HAP-1 (cell line): ENCODE data around the gene FERMT3.

ENCODE experiments used
- DNase-seq, 2 experiments: peaks; one replicate each; pipeline ENCODE4 v3.0.0-alpha.2; 2016 to 2020; ENCODE audit warnings: low spot score in 2 of 2
- H3K27me3 ChIP-seq: fragments of 250-450 bp; sonication (Bioruptor Pico); 2 replicates; pipeline ENCODE4 v1.5.1; 2020; ENCODE audit warnings: low read depth, mild to moderate bottlenecking, moderate library complexity
- H3K36me3 ChIP-seq: fragments of 250-450 bp; sonication (Bioruptor Pico); replicated peaks from 2 replicates; pipeline ENCODE4 v1.5.1; 2020; ENCODE audit warnings: mild to moderate bottlenecking
- H3K4me1 ChIP-seq: fragments of 250-450 bp; sonication (Bioruptor Pico); 2 replicates; pipeline ENCODE4 v1.5.1; 2020; ENCODE audit warnings: mild to moderate bottlenecking
- H3K4me3 ChIP-seq: fragments of 250-450 bp; sonication (Bioruptor Pico); 2 replicates; pipeline ENCODE4 v1.5.1; 2020; ENCODE audit warnings: mild to moderate bottlenecking, moderate library complexity
- H3K9me3 ChIP-seq: fragments of 250-450 bp; sonication (Bioruptor Pico); 2 replicates; pipeline ENCODE4 v1.5.1; 2020; ENCODE audit warnings: mild to moderate bottlenecking, moderate library complexity
- in situ Hi-C: fragments of 300-500 bp; cut with MboI; formaldehyde crosslinking; loops from 3 replicates; pipeline ENCODE4 v1.14.3; 2020; ENCODE audit warnings: low sequenced_read_pairs, inconsistent platforms, mixed read lengths

The FERMT3 gene

GRCh38 chr11:64258356-64258755 lies 51.8 kb downstream of the FERMT3 start:
- no peak overlapping the region for H3K4me3 ChIP-seq
- no peaks in the 10 kb centered on the region for H3K4me1 ChIP-seq
- peaks cover 73% of the 10 kb centered on the region for H3K36me3 ChIP-seq
- no peaks in the 10 kb centered on the region for H3K9me3 ChIP-seq
- in situ Hi-C loops = loop anchor here (25.0 kb wide), 1 partner anchor 854 kb away; the partner anchor contains the start of genes FAU, MRPL49, TM7SF2 and ZNHIT2
- H3K27me3 ChIP-seq = no peaks in the 10 kb centered on the region
- no peak for DNase-seq

GRCh38 chr11:64258946-64259532 lies 52.5 kb downstream of the FERMT3 start:
- in situ Hi-C loops = loop anchor here (25.0 kb wide), 1 partner anchor 853 kb away; the partner anchor contains the start of genes FAU, MRPL49, TM7SF2 and ZNHIT2
- H3K9me3 ChIP-seq = no peaks in the 10 kb centered on the region
- H3K36me3 ChIP-seq = peaks cover 79% of the 10 kb centered on the region
- DNase-seq = no peak
- H3K27me3 ChIP-seq = no peaks in the 10 kb centered on the region
- H3K4me1 ChIP-seq = no peaks in the 10 kb centered on the region
- no peak overlapping the region for H3K4me3 ChIP-seq

DNA sequence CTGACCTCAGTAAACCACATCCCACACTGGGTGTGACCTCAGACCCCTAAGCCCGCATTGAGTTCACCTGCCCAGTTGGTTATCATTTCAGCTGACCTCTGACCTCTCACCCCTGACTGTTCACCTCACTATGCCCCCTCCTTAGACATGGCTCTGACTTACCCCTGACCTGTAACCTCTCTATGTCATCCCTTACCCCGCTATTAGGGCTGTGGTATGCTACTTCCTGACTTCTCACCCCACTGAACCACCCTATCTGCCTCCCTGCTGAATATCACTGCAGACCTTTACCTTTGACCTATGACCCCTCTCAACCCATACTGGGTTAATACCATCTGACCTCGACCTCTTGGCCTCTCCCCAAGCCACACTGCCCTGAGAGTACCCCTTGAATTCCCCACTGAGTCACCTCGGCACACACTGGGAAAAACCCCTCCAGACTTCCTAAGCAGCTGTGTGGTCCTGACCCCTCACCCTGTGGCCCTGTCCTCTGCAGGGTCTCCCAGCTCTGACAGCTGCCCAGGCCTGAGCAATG lies 53.1 kb downstream of the FERMT3 start:
- Histone ChIP-seq H3K4me1 (no peaks in the 10 kb centered on the region), H3K4me3 (no peak overlapping the region), H3K27me3 (no peaks in the 10 kb centered on the region), H3K36me3 (peaks cover 83% of the 10 kb centered on the region), H3K9me3 (no peaks in the 10 kb centered on the region)
- in situ Hi-C loops = loop anchor here (25.0 kb wide), 1 partner anchor 853 kb away; the partner anchor contains the start of genes FAU, MRPL49, TM7SF2 and ZNHIT2
- no peak for DNase-seq

GRCh38 chr11:64260147-64260708 lies 53.7 kb downstream of the FERMT3 start:
- H3K9me3 ChIP-seq = no peaks in the 10 kb centered on the region
- no peak overlapping the region for H3K4me3 ChIP-seq
- H3K27me3 ChIP-seq = no peaks in the 10 kb centered on the region
- in situ Hi-C loops = loop anchor here (25.0 kb wide), 1 partner anchor 852 kb away; the partner anchor contains the start of genes FAU, MRPL49, TM7SF2 and ZNHIT2
- H3K36me3 ChIP-seq = peaks cover 77% of the 10 kb centered on the region
- no peaks in the 10 kb centered on the region for H3K4me1 ChIP-seq
- DNase-seq = no peak

GRCh38 chr11:64261556-64262080 lies 55.1 kb downstream of the FERMT3 start:
- no peaks in the 10 kb centered on the region for H3K9me3 ChIP-seq
- H3K4me1 ChIP-seq = no peaks in the 10 kb centered on the region
- no peak for DNase-seq
- H3K36me3 ChIP-seq = peaks cover 79% of the 10 kb centered on the region
- in situ Hi-C loops = loop anchor here (25.0 kb wide), 1 partner anchor 851 kb away; the partner anchor contains the start of genes FAU, MRPL49, TM7SF2 and ZNHIT2
- H3K27me3 ChIP-seq = no peaks in the 10 kb centered on the region
- H3K4me3 ChIP-seq = no peak overlapping the region

DNA sequence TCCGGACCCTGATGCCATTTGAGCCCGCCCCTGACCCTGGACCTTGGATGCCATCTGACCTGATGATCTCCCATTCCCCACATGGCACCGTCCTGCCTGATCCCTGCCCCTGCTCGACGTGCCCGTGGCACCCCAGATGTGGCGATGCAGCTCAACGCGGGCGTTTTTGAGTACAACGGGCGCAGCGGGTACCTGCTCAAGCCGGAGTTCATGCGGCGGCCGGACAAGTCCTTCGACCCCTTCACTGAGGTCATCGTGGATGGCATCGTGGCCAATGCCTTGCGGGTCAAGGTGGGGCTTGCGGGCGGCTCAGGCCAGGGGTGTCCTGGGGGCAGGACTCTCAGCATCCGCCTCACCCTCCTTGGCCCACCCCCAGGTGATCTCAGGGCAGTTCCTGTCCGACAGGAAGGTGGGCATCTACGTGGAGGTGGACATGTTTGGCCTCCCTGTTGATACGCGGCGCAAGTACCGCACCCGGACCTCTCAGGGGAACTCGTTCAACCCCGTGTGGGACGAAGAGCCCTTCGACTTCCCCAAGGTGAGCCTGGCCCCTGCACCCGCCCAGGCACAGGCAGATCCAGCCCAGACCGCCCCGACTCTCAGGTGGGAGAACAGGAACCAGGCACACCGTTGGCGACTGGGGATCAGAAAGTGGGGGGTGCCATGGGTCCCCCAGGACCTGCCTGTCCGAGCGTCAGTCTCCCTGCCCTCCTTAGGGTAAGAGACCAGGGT lies 55.9 kb downstream of the FERMT3 start:
- Histone ChIP-seq H3K27me3 (no peaks in the 10 kb centered on the region), H3K9me3 (no peaks in the 10 kb centered on the region), H3K36me3 (peaks cover 79% of the 10 kb centered on the region), H3K4me1 (no peaks in the 10 kb centered on the region), H3K4me3 (no peak overlapping the region)
- no peak for DNase-seq
- in situ Hi-C loops = loop anchor here (25.0 kb wide), 1 partner anchor 850 kb away; the partner anchor contains the start of genes FAU, MRPL49, TM7SF2 and ZNHIT2

GRCh38 chr11:64263021-64263946 lies 56.8 kb downstream of the FERMT3 start:
- in situ Hi-C loops = loop anchor here (25.0 kb wide), 1 partner anchor 849 kb away; the partner anchor contains the start of genes FAU, MRPL49, TM7SF2 and ZNHIT2
- 0 out of 2 replicates have a peak, but pooled peaks cover under 1% of the 10 kb centered on the region for H3K4me1 ChIP-seq
- no peaks in the 10 kb centered on the region for H3K9me3 ChIP-seq
- no peak for DNase-seq
- H3K36me3 ChIP-seq = peaks cover 77% of the 10 kb centered on the region
- H3K4me3 ChIP-seq = no peak overlapping the region
- no peaks in the 10 kb centered on the region for H3K27me3 ChIP-seq

DNA sequence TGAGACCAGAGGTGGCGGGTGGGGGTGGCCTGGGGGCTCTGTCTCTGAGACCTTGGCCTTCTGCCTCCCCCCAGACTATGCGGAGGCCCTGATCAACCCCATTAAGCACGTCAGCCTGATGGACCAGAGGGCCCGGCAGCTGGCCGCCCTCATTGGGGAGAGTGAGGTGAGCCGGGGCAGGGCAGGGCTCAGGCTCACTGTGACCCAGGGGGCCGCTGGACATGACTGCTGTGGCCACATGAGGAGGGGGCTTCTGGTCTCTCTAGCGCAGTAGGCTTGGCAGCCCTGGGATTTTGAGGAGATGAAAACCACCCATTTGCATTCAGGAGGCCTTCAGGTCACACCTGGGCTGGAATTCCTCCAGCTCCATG lies 57.4 kb downstream of the FERMT3 start:
- DNase-seq = no peak
- Histone ChIP-seq H3K36me3 (peaks cover 72% of the 10 kb centered on the region), H3K4me3 (no peak overlapping the region), H3K27me3 (no peaks in the 10 kb centered on the region), H3K9me3 (no peaks in the 10 kb centered on the region), H3K4me1 (peaks cover 4% of the 10 kb centered on the region; the same call in 1 of the 2 replicates)
- in situ Hi-C loops = loop anchor here (25.0 kb wide), 1 partner anchor 848 kb away; the partner anchor contains the start of genes FAU, MRPL49, TM7SF2 and ZNHIT2

GRCh38 chr11:64264371-64264852 lies 57.9 kb downstream of the FERMT3 start:
- H3K4me1 ChIP-seq = peaks cover 4% of the 10 kb centered on the region; the same call in 1 of the 2 replicates
- in situ Hi-C loops = loop anchor here (25.0 kb wide), 1 partner anchor 848 kb away; the partner anchor contains the start of genes FAU, MRPL49, TM7SF2 and ZNHIT2
- H3K36me3 ChIP-seq = peaks cover 67% of the 10 kb centered on the region

GRCh38 chr11:64265176-64266160 lies 58.9 kb downstream of the FERMT3 start:
- Histone ChIP-seq H3K9me3 (no peaks in the 10 kb centered on the region), H3K36me3 (peaks cover 57% of the 10 kb centered on the region), H3K4me3 (no peak overlapping the region), H3K4me1 (peaks cover 4% of the 10 kb centered on the region; the same call in 1 of the 2 replicates), H3K27me3 (no peaks in the 10 kb centered on the region)
- in situ Hi-C loops = loop anchor here (25.0 kb wide), 1 partner anchor 847 kb away; the partner anchor contains the start of genes FAU, MRPL49, TM7SF2 and ZNHIT2
- no peak for DNase-seq

More at GRCh38 chr11:64264371-64264852, 57.9 kb downstream of the FERMT3 start:
- no peak overlapping the region for H3K4me3 ChIP-seq
- no peaks in the 10 kb centered on the region for H3K9me3 ChIP-seq
- H3K27me3 ChIP-seq = no peaks in the 10 kb centered on the region
- DNase-seq = no peak

- DNase-seq = no peak
- no peaks in the 10 kb centered on the region for H3K9me3 ChIP-seq
- in situ Hi-C loops = loop anchor here (25.0 kb wide), 1 partner anchor 846 kb away; the partner anchor contains the start of genes FAU, MRPL49, TM7SF2 and ZNHIT2
- H3K4me1 ChIP-seq = peaks cover 4% of the 10 kb centered on the region; the same call in 1 of the 2 replicates
- no peak overlapping the region for H3K4me3 ChIP-seq
- H3K27me3 ChIP-seq = no peaks in the 10 kb centered on the region
- peaks cover 53% of the 10 kb centered on the region for H3K36me3 ChIP-seq
These were observed 59.8 kb downstream of the FERMT3 start for GRCh38 chr11:64266339-64266738.
